Esophagus squamous epithelium (tissue), 5 donors: ENCODE results near the gene WT1. TPM values are rescaled to one million over a fixed set of nuclear protein-coding genes. Genes with fewer than 3 reads are reported as not detected.

Experiments
- DNase-seq: peaks from one replicate; lab custom pipeline; 2025; lab: John Stamatoyannopoulos, UW
- H3K27ac ChIP-seq, 4 donors: fragments of 200-600 bp; sonication (generic); one replicate each; pipeline ENCODE4 v1.5.1; 2016 to 2019; ENCODE audit warnings: mild to moderate bottlenecking in 1 of 4
- H3K27me3 ChIP-seq, 4 donors: fragments of 200-600 bp; sonication (generic); 1 replicate in 3 of 4; 2 replicates in 1 of 4; pipeline versions ENCODE4 v1.5.1 to v1.6.0; 2017 to 2021; ENCODE audit warnings: antibody characterized with exemption in 1 of 4
- H3K36me3 ChIP-seq, 3 donors: fragments of 200-600 bp; sonication (generic); one replicate each; pipeline ENCODE4 v1.5.1; 2016 to 2019
- H3K4me1 ChIP-seq, 3 donors: fragments of 200-600 bp; sonication (generic); one replicate each; pipeline ENCODE4 v1.5.1; 2017 to 2019
- H3K4me3 ChIP-seq, 4 donors: fragments of 200-600 bp; sonication (generic); 1 replicate in 3 of 4; 2 replicates in 1 of 4; pipeline ENCODE4 v1.5.1; 2016 to 2019; ENCODE audit warnings: mild to moderate bottlenecking in 2 of 4, moderate library complexity in 1 of 4
- H3K9me3 ChIP-seq, 3 donors: fragments of 200-600 bp; sonication (generic); one replicate each; pipeline ENCODE4 v1.5.1; 2016 to 2019
- CTCF ChIP-seq, 6 experiments: fragments of 450-650 bp in 4 of 6; fragments of 200-600 bp in 2 of 6; sonication (generic) in 2 of 6; IDR thresholded peaks; one replicate each; pipeline ENCODE4 v1.5.1; 2016 to 2019; ENCODE audit warnings: antibody characterized with exemption in 6 of 6, mild to moderate bottlenecking in 4 of 6, moderate library complexity in 4 of 6
- POLR2A ChIP-seq, 4 donors: fragments of 450-650 bp; IDR thresholded peaks; one replicate each; pipeline ENCODE4 v1.6.1; 2017; ENCODE audit warnings: antibody characterized with exemption in 4 of 4, mild to moderate bottlenecking in 4 of 4, moderate library complexity in 3 of 4
- whole genome bisulfite sequencing, 2 donors: methylation state at CpG; one replicate each; pipeline ENCODE4 v1.1.5; 2018; 5-methylcytosine and 5-hydroxymethylcytosine counted together
- intact Hi-C: fragments of 100-400 bp; cut with DNase I; formaldehyde crosslinking; loops from one replicate; pipeline ENCODE4 v1.15.0; 2022
- total RNA-seq, 4 donors: library from RNA; depleted of rRNA; stranded (reverse); fragments of >200 nt; gene quantifications; one replicate each; pipeline ENCODE4 v1.1.0, GENCODE V29; 2016
- donor health status: DM: yes; HTN: yes; CAD: no.

Gene WT1
- total RNA-seq, 4 donors from 2014 or later: not detected

- Histone ChIP-seq H3K36me3 (no peaks in the 10 kb centered on the region), H3K4me3 (no peak overlapping the region), H3K4me1 (no peaks in the 10 kb centered on the region), H3K27ac (no peak overlapping the region), H3K9me3 (no peaks in the 10 kb centered on the region), H3K27me3 (peaks cover 0 to 55% (median 0%) of the 10 kb centered on the region in 4 donors)
- no peak for TF ChIP-seq POLR2A (IDR thresholded peaks at IDR 0.05)
- TF ChIP-seq CTCF (IDR thresholded peaks at IDR 0.05): no peak
- no peak for DNase-seq
- intact Hi-C loops: no loop called here
- 70 to 81% methylated on average over 12 of the region's 12 CpGs for WGBS, 2 donors
Observed at GRCh38 chr11:32411942-32412615, 23.3 kb downstream of the WT1 start.

- intact Hi-C loops: no loop called here
- TF ChIP-seq POLR2A (IDR thresholded peaks at IDR 0.05) (no peak), CTCF (IDR thresholded peaks at IDR 0.05) (no peak)
- H3K4me1 ChIP-seq: no peaks in the 10 kb centered on the region
- DNase-seq: no peak
- peaks cover 0 to 23% (median 0%) of the 10 kb centered on the region in 4 donors for H3K27me3 ChIP-seq
- no peaks in the 10 kb centered on the region for H3K9me3 ChIP-seq
- H3K27ac ChIP-seq: no peak overlapping the region
- WGBS, 2 donors: 69 to 81% methylated on average over 4 of the region's 4 CpGs
- no peak overlapping the region for H3K4me3 ChIP-seq
- no peaks in the 10 kb centered on the region for H3K36me3 ChIP-seq
Observed at GRCh38 chr11:32405592-32405991, 29.7 kb downstream of the WT1 start.

- 30 to 40% methylated on average over 1 to 2 of the region's 2 CpGs for WGBS, 2 donors
- no peak overlapping the region for H3K4me3 ChIP-seq
- TF ChIP-seq POLR2A (IDR thresholded peaks at IDR 0.05) (no peak), CTCF (IDR thresholded peaks at IDR 0.05) (no peak)
- DNase-seq: no peak
- H3K4me1 ChIP-seq: no peaks in the 10 kb centered on the region
- H3K27ac ChIP-seq: no peak overlapping the region
- no peaks in the 10 kb centered on the region for H3K9me3 ChIP-seq
- intact Hi-C loops: no loop called here
- no peaks in the 10 kb centered on the region for H3K36me3 ChIP-seq
- peaks cover 0 to 29% (median 0%) of the 10 kb centered on the region in 4 donors for H3K27me3 ChIP-seq
Observed at GRCh38 chr11:32402836-32403235, 32.5 kb downstream of the WT1 start.

- Histone ChIP-seq H3K27ac (no peak overlapping the region), H3K4me3 (no peak overlapping the region), H3K36me3 (no peaks in the 10 kb centered on the region), H3K27me3 (peaks cover 0 to 29% (median 0%) of the 10 kb centered on the region in 4 donors), H3K4me1 (no peaks in the 10 kb centered on the region), H3K9me3 (no peaks in the 10 kb centered on the region)
- intact Hi-C loops: no loop called here
- no peak for DNase-seq
- TF ChIP-seq CTCF (IDR thresholded peaks at IDR 0.05): no peak
- TF ChIP-seq POLR2A (IDR thresholded peaks at IDR 0.05): no peak
- WGBS, 2 donors: 51 to 67% methylated on average over 5 of the region's 5 CpGs
Observed at GRCh38 chr11:32400670-32401369, 34.5 kb downstream of the WT1 start.

GRCh38 chr11:32400196-32400595, 35.1 kb downstream of the WT1 start:
- no peak for TF ChIP-seq CTCF (IDR thresholded peaks at IDR 0.05)
- no peak for TF ChIP-seq POLR2A (IDR thresholded peaks at IDR 0.05)
- H3K4me3 ChIP-seq: no peak overlapping the region
- H3K4me1 ChIP-seq: no peaks in the 10 kb centered on the region
- DNase-seq: no peak
- 34 to 54% methylated on average over 7 to 13 of the region's 16 CpGs for WGBS, 2 donors
- no peaks in the 10 kb centered on the region for H3K36me3 ChIP-seq
- intact Hi-C loops: no loop called here
- H3K27me3 ChIP-seq: peaks cover 0 to 29% (median 0%) of the 10 kb centered on the region in 4 donors
- H3K9me3 ChIP-seq: no peaks in the 10 kb centered on the region
- H3K27ac ChIP-seq: no peak overlapping the region
